CD14-positive monocyte (primary cell): ENCODE data around the gene DUSP11. TPM values are rescaled to one million over a fixed set of nuclear protein-coding genes. Genes with fewer than 3 reads are reported as not detected.
"Not testable (repeated sequence)": the region's sequence is repeated elsewhere in the genome, so short reads cannot be mapped to it uniquely, and the experiment has no call there.

ENCODE experiments used
- DNase-seq, 3 donors: peaks; one replicate each; pipeline ENCODE4 v3.0.0-alpha.2; 2011 to 2022
- H2AFZ ChIP-seq: 2 replicates; pipeline ENCODE4 v1.6.0; 2012; ENCODE audit warnings: mild to moderate bottlenecking, low read depth, low read length, inconsistent platforms; ENCODE audit not compliant: insufficient read depth, poor library complexity, severe bottlenecking
- H3K27ac ChIP-seq, 2 donors: 1 replicate in 1 of 2; 2 replicates in 1 of 2; pipeline ENCODE4 v1.5.1; 2012 to 2013; ENCODE audit warnings: low read length in 2 of 2, control low read depth in 1 of 2, inconsistent platforms in 1 of 2, low read depth in 1 of 2, mild to moderate bottlenecking in 1 of 2
- H3K27me3 ChIP-seq, 2 donors: one replicate each; pipeline versions ENCODE4 v1.6.0 to v1.6.1; 2011 to 2013; ENCODE audit warnings: low read length in 2 of 2; ENCODE audit not compliant: control insufficient read depth in 2 of 2, insufficient read depth in 2 of 2
- H3K36me3 ChIP-seq, 2 donors: replicated peaks in 1 of 2; 1 replicate in 1 of 2; 2 replicates in 1 of 2; pipeline versions ENCODE4 v1.5.1 to v1.6.1; 2012 to 2013; ENCODE audit warnings: low read length in 2 of 2, control low read depth in 1 of 2, inconsistent platforms in 1 of 2, mild to moderate bottlenecking in 1 of 2; ENCODE audit not compliant: insufficient read depth in 2 of 2, control insufficient read depth in 1 of 2
- H3K4me1 ChIP-seq, 2 donors: 1 replicate in 1 of 2; 2 replicates in 1 of 2; pipeline versions ENCODE4 v1.5.1 to v1.6.1; 2012 to 2013; ENCODE audit warnings: low read length in 2 of 2, control low read depth in 1 of 2, inconsistent platforms in 1 of 2, mild to moderate bottlenecking in 1 of 2, moderate library complexity in 1 of 2; ENCODE audit not compliant: insufficient read depth in 2 of 2, control insufficient read depth in 1 of 2
- H3K4me2 ChIP-seq: replicated peaks from 2 replicates; pipeline ENCODE3; 2012; ENCODE audit warnings: low read length, moderate library complexity, mild to moderate bottlenecking; ENCODE audit not compliant: poor library complexity, severe bottlenecking; ENCODE audit errors: extremely low read depth
- H3K4me3 ChIP-seq, 3 experiments: fragments of 200-600 bp in 1 of 3; sonication (generic) in 1 of 3; replicated peaks in 1 of 3; 1 replicate in 2 of 3; 2 replicates in 1 of 3; pipeline ENCODE4 v1.5.1; 2011 to 2013; ENCODE audit warnings: low read length in 3 of 3, mild to moderate bottlenecking in 3 of 3, control low read depth in 2 of 3, low read depth in 2 of 3, inconsistent platforms in 1 of 3, moderate library complexity in 1 of 3
- H3K79me2 ChIP-seq: 2 replicates; pipeline ENCODE4 v1.6.0; 2012; ENCODE audit warnings: mild to moderate bottlenecking, control low read depth, inconsistent platforms, low read length, moderate library complexity; ENCODE audit not compliant: insufficient read depth
- H3K9ac ChIP-seq: 2 replicates; pipeline ENCODE4 v1.6.0; 2017; ENCODE audit warnings: low read length, mild to moderate bottlenecking; ENCODE audit not compliant: insufficient read depth, poor library complexity, severe bottlenecking
- H3K9me3 ChIP-seq, 2 donors: replicated peaks in 1 of 2; 1 replicate in 1 of 2; 2 replicates in 1 of 2; pipeline versions ENCODE4 v1.5.1 to v1.6.1; 2012 to 2013; ENCODE audit warnings: low read length in 2 of 2, control low read depth in 1 of 2; ENCODE audit not compliant: control insufficient read depth in 1 of 2, insufficient read depth in 1 of 2
- H4K20me1 ChIP-seq: 2 replicates; pipeline ENCODE4 v1.6.0; 2012; ENCODE audit warnings: mild to moderate bottlenecking, low read length, control low read depth, moderate library complexity; ENCODE audit not compliant: insufficient read depth
- H3K27ac Mint-ChIP-seq, 7 donors: one replicate each; pipeline ENCODE4 v1.8.0; 2020; ENCODE audit warnings: mild to moderate bottlenecking in 7 of 7, mixed read lengths in 7 of 7, moderate library complexity in 6 of 7, inconsistent platforms in 2 of 7
- H3K27me3 Mint-ChIP-seq, 3 donors: one replicate each; pipeline ENCODE4 v1.8.0; 2021 to 2022; ENCODE audit warnings: low read depth in 3 of 3, mild to moderate bottlenecking in 3 of 3, mixed read lengths in 3 of 3, moderate library complexity in 3 of 3, inconsistent platforms in 1 of 3
- H3K36me3 Mint-ChIP-seq, 2 donors: one replicate each; pipeline ENCODE4 v1.8.0; 2020; ENCODE audit warnings: mixed read lengths in 2 of 2, inconsistent platforms in 1 of 2, mild to moderate bottlenecking in 1 of 2
- H3K4me1 Mint-ChIP-seq: one replicate; pipeline ENCODE4 v1.8.0; 2020; ENCODE audit warnings: mild to moderate bottlenecking, mixed read lengths
- H3K4me3 Mint-ChIP-seq, 2 donors: one replicate each; pipeline ENCODE4 v1.8.0; 2020; ENCODE audit warnings: mild to moderate bottlenecking in 2 of 2, mixed read lengths in 2 of 2, moderate library complexity in 1 of 2
- H3K9me3 Mint-ChIP-seq, 7 donors: one replicate each; pipeline ENCODE4 v1.8.0; 2020 to 2022; ENCODE audit warnings: mixed read lengths in 7 of 7, mild to moderate bottlenecking in 6 of 7, moderate library complexity in 6 of 7, inconsistent platforms in 2 of 7
- WGBS: methylation state at CpG from one replicate; pipeline ENCODE4 v1.1.5; 2013; ENCODE audit warnings: missing lambda C conversion rate; ENCODE audit not compliant: insufficient coverage; 5-methylcytosine and 5-hydroxymethylcytosine counted together
- intact Hi-C, 2 donors: fragments of 100-400 bp; cut with micrococcal nuclease; formaldehyde crosslinking; loops; one replicate each; pipeline versions ENCODE4 v1.15.0 to v1.15.1; 2023
- polyA plus RNA-seq, 3 donors: library from polyadenylated mRNA; depleted of rRNA in 1 of 3; unstranded in 2 of 3; stranded (reverse) in 1 of 3; fragments of 300-500 nt in 2 of 3; fragments of >200 nt in 1 of 3; fragmentation: Illumina TruSeq in 2 of 3; gene quantifications; 1 replicate in 2 of 3; 2 replicates in 1 of 3; pipeline ENCODE4 v1.2.3, GENCODE V29; 2012 to 2021
- TF ChIP-seq, protein P1 (sequence below): fragments of 200-600 bp; IDR thresholded peaks from one replicate; pipeline ENCODE4 v1.8.0; 2022; ENCODE audit warnings: antibody characterized with exemption, mild to moderate bottlenecking

DUSP11 gene
- polyA plus RNA-seq, 3 donors, result 9.9 to 25.7 (median 23.1) TPM

DNA sequence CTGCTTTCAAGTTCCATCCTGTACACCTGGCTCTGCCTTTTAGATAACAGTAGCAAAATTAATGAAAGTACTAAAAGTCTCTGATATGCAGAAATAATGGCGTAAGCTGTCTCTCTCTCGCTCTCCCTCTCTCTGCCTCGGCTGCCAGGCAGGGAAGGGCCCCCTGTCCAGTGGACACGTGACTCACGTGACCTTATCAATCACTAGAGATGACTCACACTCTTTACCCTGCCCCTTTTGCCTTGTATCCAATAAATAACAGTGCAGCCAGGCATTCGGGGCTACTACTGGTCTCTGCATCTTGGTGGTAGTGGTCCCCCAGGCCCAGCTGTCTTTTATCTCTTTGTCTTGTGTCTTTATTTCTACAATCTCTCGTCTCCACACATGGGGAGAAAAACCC lies 25.6 kb downstream of the DUSP11 start:
- H3K79me2 ChIP-seq, H3K4me3 ChIP-seq, H3K27me3 Mint-ChIP-seq, H3K27ac ChIP-seq, H3K4me3 Mint-ChIP-seq, H3K9me3 ChIP-seq, H3K4me1 ChIP-seq, H3K4me1 Mint-ChIP-seq, H3K27me3 ChIP-seq, intact Hi-C loops, H4K20me1 ChIP-seq, H3K27ac Mint-ChIP-seq, H2AFZ ChIP-seq, H3K9ac ChIP-seq, H3K4me2 ChIP-seq, DNase-seq: not testable (repeated sequence)
- WGBS, result 100% methylated on average over 6 of the region's 7 CpGs
- H3K9me3 Mint-ChIP-seq, result peaks cover 7 to 18% (median 10%) of the 10 kb centered on the region in 7 donors
- H3K36me3 ChIP-seq, result peaks cover 45 to 87% of the 10 kb centered on the region in 2 donors
- TF ChIP-seq, protein P1, sequence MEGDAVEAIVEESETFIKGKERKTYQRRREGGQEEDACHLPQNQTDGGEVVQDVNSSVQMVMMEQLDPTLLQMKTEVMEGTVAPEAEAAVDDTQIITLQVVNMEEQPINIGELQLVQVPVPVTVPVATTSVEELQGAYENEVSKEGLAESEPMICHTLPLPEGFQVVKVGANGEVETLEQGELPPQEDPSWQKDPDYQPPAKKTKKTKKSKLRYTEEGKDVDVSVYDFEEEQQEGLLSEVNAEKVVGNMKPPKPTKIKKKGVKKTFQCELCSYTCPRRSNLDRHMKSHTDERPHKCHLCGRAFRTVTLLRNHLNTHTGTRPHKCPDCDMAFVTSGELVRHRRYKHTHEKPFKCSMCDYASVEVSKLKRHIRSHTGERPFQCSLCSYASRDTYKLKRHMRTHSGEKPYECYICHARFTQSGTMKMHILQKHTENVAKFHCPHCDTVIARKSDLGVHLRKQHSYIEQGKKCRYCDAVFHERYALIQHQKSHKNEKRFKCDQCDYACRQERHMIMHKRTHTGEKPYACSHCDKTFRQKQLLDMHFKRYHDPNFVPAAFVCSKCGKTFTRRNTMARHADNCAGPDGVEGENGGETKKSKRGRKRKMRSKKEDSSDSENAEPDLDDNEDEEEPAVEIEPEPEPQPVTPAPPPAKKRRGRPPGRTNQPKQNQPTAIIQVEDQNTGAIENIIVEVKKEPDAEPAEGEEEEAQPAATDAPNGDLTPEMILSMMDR, result peak; percentile 2
- peaks cover 67 to 75% of the 10 kb centered on the region in 2 donors for H3K36me3 Mint-ChIP-seq

GRCh38 chr2:73749314-73749713 lies 30.6 kb downstream of the DUSP11 start:
- Mint-ChIP-seq H3K4me3 (no peak overlapping the region), H3K9me3 (peaks cover 2 to 9% (median 3%) of the 10 kb centered on the region in 7 donors), H3K27ac (no peak overlapping the region), H3K4me1 (no peaks in the 10 kb centered on the region), H3K36me3 (peaks cover 66 to 69% of the 10 kb centered on the region in 2 donors), H3K27me3 (peaks cover 0 to 2% (median 0%) of the 10 kb centered on the region in 3 donors)
- DNase-seq, result no peak
- H3K27me3 ChIP-seq, result no peaks in the 10 kb centered on the region
- H4K20me1 ChIP-seq, result no peaks in the 10 kb centered on the region
- no peak overlapping the region for H3K27ac ChIP-seq
- TF ChIP-seq, protein P1, result no peak
- H3K4me2 ChIP-seq, result no peak overlapping the region
- H3K36me3 ChIP-seq, result peaks cover 39 to 70% of the 10 kb centered on the region in 2 donors
- peaks cover 0 to 2% of the 10 kb centered on the region in 2 donors for H3K9me3 ChIP-seq
- intact Hi-C loops, result no loop called here
- no peak overlapping the region for H3K4me3 ChIP-seq
- H3K9ac ChIP-seq, result no peak overlapping the region
- H2AFZ ChIP-seq, result no peak overlapping the region
- H3K79me2 ChIP-seq, result no peaks in the 10 kb centered on the region
- H3K4me1 ChIP-seq, result no peaks in the 10 kb centered on the region
- no CpG with 5 or more reads among the region's 2 CpGs for WGBS
